Peyer's patch (tissue), 4 donors: Measurements from ENCODE around the gene LUZP2.

Experiments used
- CTCF ChIP-seq, 6 experiments: fragments of 450-650 bp in 4 of 6; fragments of 200-600 bp in 2 of 6; sonication (generic) in 1 of 6; IDR thresholded peaks; one replicate each; pipeline ENCODE4 v1.5.1; 2017 to 2019; ENCODE audit warnings: antibody characterized with exemption in 6 of 6, mild to moderate bottlenecking in 3 of 6, moderate library complexity in 1 of 6
- POLR2A ChIP-seq, 2 donors: fragments of 450-650 bp; IDR thresholded peaks; one replicate each; pipeline ENCODE4 v1.5.1; 2017; ENCODE audit warnings: antibody characterized with exemption in 2 of 2, mild to moderate bottlenecking in 2 of 2, moderate library complexity in 2 of 2

GRCh38 chr11:24587635-24588034 lies 90.8 kb downstream of the LUZP2 start:
- TF ChIP-seq POLR2A (IDR thresholded peaks at IDR 0.05) (no peak), CTCF (IDR thresholded peaks at IDR 0.05) (no peak)
